GM19324 (cell line): ENCODE measurements around the gene CCDC85A.

Experiments
- ATAC-seq: cut with Tn5 transposase; IDR thresholded peaks from one replicate; pipeline ENCODE4 v1.9.1; 2021; ENCODE audit warnings: mild to moderate bottlenecking, moderate library complexity; ENCODE audit not compliant: unreplicated experiment, low FRiP score

CCDC85A gene

DNA sequence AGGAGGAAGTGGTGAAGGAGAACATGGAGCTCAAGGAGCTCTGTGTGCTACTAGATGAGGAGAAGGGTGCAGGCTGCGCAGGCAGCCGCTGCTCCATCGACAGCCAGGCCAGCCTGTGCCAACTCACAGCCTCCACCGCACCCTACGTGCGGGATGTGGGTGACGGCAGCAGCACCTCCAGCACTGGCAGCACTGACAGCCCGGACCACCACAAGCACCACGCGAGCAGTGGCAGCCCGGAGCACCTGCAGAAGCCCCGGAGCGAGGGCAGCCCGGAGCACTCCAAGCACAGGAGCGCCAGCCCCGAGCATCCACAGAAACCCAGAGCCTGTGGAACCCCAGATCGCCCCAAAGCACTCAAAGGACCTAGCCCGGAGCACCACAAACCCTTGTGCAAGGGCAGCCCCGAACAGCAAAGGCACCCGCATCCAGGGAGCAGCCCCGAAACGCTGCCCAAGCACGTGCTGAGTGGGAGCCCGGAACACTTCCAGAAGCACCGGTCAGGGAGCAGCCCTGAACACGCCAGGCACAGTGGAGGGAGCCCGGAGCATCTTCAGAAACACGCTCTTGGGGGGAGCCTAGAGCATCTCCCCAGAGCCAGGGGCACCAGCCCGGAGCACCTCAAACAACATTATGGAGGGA is 9.0 kb downstream of the CCDC85A start:
- no peak for ATAC-seq

- ATAC-seq = no peak
These were observed 11.8 kb downstream of the CCDC85A start for GRCh38 chr2:56195563-56195962.

- no peak for ATAC-seq
These were observed 14.0 kb downstream of the CCDC85A start for GRCh38 chr2:56197816-56198215.

DNA sequence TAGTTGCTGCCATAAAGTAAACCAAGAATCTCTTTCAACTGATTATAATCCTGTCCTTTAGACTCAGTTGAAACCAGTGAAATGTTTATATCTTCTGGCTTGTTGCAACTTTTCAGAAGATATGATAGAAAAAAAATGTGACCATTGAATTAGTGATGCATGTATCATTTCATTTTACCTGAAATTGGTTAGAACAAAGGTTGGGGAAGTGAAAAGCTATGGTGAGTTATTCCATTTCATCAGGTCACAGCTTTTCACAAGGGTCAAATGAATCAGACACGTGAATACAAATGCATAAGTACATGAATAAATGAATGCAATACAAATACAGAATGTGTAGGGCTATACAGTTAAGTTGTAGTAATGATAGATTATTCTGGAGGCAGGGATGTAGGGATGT is 15.1 kb downstream of the CCDC85A start:
- ATAC-seq = no peak

DNA sequence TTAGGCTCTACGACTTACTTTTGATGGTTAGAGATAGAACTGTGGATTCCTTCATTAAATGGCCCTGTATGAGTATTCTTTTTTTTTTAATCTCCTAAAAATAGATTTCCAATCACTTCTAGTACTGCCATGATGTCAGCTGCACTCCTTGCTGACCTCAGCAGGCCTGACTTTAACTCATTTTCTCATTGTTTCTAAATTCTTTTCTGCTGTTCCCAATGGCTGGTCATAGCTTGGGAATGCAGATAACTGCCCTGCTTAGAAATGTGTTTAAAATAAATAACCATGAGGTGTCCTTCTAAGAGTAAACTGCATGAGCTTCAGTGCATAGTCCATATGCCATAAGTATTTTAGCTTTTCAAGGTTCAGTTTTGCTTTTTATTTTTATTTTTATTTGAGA is 15.7 kb downstream of the CCDC85A start:
- no peak for ATAC-seq

GRCh38 chr2:56202381-56203121 is 18.8 kb downstream of the CCDC85A start:
- ATAC-seq = no peak

DNA sequence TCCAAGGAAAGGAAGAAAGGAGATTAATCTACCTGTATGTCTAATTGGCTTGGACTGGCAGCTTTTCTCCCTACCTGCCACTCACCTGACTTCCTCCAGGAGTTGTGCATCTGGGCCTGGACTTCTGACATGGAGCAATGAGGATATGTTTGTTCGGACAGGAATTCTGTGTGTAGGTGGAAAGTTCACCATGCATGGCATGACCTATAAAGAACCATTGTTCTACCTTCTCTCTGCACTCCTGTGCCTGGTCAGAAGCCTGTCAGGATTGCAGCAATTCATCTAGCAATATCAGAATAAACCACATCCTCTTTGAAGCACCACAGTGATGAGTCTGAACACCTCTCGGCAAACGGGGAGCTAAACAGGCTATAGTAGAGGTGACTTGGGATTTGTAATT is 20.8 kb downstream of the CCDC85A start:
- ATAC-seq = no peak

DNA sequence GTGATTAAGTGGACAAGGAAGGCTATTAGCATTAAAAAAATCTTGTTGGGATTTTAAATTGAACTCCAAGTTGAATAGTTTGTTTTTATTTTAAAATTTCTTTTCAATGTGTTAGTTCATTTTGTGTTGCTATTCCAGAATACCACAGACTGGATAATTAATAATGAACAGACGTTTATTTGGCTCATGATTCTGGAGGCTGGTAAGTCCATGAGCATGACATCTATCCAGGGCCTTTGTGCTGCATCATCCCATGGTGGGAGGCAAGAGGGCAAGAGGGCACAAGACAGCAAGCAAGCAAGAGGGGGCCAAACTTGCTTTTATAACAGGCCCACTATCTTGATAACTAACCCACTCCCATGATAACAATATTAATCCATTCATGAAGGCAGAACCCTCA is 22.5 kb downstream of the CCDC85A start:
- no peak for ATAC-seq

- ATAC-seq = no peak
These were observed 24.0 kb downstream of the CCDC85A start for GRCh38 chr2:56207760-56208159.

- no peak for ATAC-seq
These were observed 24.6 kb downstream of the CCDC85A start for GRCh38 chr2:56208380-56208779.

DNA sequence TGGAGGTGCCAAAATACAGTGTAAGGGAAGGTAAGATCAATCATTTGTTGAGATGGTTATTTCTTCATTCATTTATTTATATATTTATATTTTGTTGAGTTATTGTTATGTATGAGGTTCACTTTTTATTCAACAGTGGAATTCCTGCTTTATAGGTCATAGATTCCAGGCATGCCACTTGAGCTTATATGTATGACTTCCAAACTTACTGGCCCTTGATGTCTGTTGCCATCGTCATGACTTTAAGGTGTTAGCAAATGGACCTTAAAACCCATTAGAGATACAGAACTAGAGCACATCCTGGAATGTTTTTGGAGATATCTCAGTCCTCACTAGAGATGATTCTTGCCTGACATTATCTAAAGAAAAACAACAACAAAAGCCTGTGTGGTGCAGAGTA is 25.9 kb downstream of the CCDC85A start:
- ATAC-seq = no peak

DNA sequence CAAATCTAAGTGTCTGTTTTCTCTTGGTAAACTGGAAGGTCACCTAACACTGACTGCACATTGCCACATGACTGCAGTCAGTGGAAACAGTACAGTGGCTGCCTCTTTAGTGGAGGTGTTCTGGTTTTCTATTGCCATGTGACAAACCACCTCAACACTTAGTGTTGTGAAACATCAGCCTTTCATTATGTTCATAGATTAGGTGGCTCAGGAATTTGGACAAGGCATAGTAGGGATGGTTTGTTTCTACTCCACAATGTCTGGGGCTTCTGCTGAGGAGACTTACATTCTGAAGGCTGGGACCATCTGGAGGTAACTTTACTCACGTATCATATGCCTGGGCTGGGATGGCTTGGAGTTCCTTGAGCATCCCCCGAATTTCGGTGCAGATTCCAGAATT is 26.5 kb downstream of the CCDC85A start:
- ATAC-seq = no peak

DNA sequence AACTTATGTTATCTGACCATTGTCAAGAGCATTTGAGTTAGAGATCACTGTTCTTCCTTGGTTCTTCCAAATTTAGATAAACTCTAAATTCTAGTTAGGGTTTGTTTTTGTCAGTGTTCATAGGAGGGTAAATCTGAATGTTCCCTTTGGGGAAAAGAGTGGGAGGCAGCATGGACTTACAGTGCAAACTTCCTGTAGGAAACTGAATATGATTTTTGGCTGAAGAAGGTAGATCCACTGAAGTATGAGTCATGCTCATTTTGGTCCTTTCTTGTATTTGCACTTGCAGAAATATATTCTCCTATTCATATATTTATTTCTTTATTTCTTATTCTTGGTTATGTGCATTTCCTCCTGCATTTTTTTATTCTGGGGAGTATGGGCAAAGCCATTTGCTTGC is 27.3 kb downstream of the CCDC85A start:
- no peak for ATAC-seq

DNA sequence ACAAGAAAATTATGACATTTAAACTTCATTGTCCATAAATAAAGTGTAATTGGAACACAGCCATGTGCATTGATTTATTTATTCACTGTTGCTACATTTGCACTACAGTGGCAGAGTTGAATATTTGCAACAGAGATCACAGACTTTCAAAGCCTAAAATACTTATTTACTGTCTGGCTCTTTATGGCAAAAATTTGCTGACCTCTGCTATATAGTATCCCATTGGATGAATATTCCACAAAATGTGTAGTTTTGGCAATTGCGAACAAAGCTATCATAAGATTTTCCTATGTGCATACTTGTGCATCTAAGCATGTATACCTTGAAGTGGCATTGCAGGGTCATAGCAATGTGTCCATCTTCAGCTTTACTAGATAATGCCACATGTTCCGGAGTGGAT is 32.1 kb downstream of the CCDC85A start:
- no peak for ATAC-seq

DNA sequence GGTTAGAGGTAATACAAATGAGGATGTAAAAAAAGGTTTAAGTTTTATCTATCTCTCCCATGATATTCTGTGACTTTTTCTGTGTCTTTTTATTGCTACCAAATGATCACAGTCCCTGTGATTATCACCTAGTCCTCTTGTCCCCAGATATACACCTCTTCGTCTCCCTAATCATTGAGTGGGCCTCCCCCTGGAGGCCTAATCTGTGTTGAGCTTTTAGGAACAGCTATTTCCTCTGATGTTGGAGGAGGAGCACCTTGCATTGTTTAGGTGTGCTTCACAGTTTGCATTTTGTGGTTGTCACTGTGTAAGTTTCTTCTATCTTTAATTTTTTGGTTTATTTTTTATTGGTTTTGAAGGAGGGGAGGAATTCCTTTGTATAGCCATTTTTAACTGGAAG is 33.3 kb downstream of the CCDC85A start:
- ATAC-seq = no peak

DNA sequence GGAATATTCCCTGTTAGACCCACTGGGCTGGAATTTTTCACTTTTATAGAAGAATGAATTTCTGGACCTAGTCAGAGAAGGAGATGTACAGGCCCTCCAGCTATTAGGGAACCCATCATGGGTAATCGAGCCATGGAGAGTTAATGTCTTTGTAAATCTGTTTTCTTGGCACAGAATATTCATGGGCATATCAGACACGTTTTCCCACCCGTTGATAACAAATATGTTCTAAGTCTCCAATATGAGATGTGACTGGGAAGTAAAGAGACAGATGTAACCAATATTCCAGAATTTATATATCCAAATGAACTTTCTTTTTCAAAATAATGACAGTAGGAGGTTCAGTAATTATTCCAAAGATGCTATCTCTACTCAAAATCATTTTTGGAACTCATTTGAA is 38.7 kb downstream of the CCDC85A start:
- no peak for ATAC-seq

- no peak for ATAC-seq
These were observed 40.5 kb downstream of the CCDC85A start for GRCh38 chr2:56224316-56224715.

DNA sequence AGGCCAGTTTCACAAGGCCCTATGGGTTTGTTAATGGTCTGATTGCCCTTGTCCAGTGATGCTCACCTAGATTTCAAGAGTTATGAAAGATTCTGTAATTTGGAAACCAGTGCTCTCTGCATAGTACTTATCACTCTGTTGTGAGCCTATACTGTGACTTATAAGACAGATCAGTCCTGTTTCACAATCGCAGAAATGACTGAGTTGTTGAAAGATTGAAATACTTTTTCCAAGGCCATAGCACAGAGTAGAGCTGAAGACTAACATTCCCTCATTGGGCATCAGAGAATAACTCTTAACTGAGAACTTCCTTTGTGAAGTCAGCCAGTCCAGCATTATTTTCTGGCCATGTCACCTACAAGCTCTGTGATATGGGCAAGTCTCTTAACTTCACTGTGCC is 44.0 kb downstream of the CCDC85A start:
- ATAC-seq = no peak

- no peak for ATAC-seq
These were observed 45.7 kb downstream of the CCDC85A start for GRCh38 chr2:56229397-56230060.

- ATAC-seq = no peak
These were observed 46.4 kb downstream of the CCDC85A start for GRCh38 chr2:56230156-56230555.

DNA sequence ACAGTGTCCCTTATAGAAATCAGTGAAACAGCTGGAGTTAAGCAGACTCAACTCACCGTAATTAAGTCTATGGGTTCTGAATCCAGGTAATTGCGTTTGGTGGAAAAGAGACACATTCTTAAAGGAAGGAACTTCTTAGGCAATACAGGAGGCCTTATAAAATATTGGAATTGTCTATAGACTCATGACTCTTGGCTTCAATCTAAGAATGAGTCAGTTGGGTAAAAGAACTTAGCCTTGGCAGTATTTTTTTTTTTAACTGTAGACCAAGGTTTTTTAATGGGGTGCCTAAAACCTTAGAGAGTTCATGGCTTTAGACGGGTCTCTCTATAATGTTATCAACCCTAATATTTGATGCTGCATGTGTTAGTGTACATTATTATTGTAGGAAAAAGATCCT is 47.6 kb downstream of the CCDC85A start:
- no peak for ATAC-seq

DNA sequence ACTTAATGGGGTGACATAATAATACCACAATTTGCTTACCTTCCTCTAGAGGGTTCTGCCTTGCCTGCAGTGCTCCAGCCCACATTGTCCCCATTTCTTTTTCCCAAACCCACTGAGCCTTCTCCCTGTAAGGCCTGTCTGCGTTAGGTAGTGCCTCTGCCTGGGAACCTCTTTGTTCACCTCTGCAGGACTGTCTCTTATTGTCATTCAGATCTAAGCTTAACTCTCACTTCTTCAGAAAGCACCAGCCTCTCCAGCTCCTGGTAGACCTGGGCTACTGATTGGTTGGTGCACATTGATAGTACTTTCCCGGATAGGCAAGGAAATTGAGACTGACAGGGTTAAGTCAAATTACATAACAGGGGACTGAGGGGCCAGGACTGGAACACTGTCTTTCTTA is 49.1 kb downstream of the CCDC85A start:
- ATAC-seq = no peak
